Natural killer cell (primary cell): ENCODE measurements around the gene TRAF3IP3. TPM values are rescaled to one million over a fixed set of nuclear protein-coding genes. Genes with fewer than 3 reads are reported as not detected.
A peak's percentile ranks its signal among the peaks of the same experiment; 100 is the strongest.

Source experiments
- ATAC-seq, 3 donors: fragments of 150-1000 bp in 2 of 3; fragments of 200-7000 bp in 1 of 3; cut with Tn5 transposase; 1 replicate in 1 of 3; 2 replicates in 2 of 3; pipeline ENCODE4 v1.10.0; 2021; ENCODE audit warnings: mild to moderate bottlenecking in 2 of 3, moderate library complexity in 2 of 3
- DNase-seq, 2 donors: peaks; one replicate each; pipeline versions ENCODE4 v3.0.0 to v3.0.0-alpha.2; 2013 to 2021; ENCODE audit warnings: mixed read lengths in 1 of 2
- H3K27ac ChIP-seq: one replicate; pipeline ENCODE4 v1.5.1; 2013; ENCODE audit warnings: mild to moderate bottlenecking, low read length
- H3K27me3 ChIP-seq: one replicate; pipeline ENCODE4 v1.6.1; 2013; ENCODE audit warnings: low read length; ENCODE audit not compliant: control insufficient read depth, insufficient read depth
- H3K36me3 ChIP-seq: one replicate; pipeline ENCODE4 v1.6.1; 2013; ENCODE audit warnings: low read length; ENCODE audit not compliant: control insufficient read depth, insufficient read depth
- H3K4me1 ChIP-seq: one replicate; pipeline ENCODE4 v1.6.1; 2013; ENCODE audit warnings: low read length; ENCODE audit not compliant: control insufficient read depth, insufficient read depth
- H3K4me3 ChIP-seq: one replicate; pipeline ENCODE4 v1.5.1; 2013; ENCODE audit warnings: low read length
- H3K9me3 ChIP-seq: one replicate; pipeline ENCODE4 v1.6.1; 2013; ENCODE audit warnings: low read length; ENCODE audit not compliant: control insufficient read depth, insufficient read depth
- H3K27ac Mint-ChIP-seq, 2 donors: one replicate each; pipeline ENCODE4 v1.8.0; 2022; ENCODE audit warnings: mild to moderate bottlenecking in 2 of 2, mixed read lengths in 2 of 2, moderate library complexity in 1 of 2
- H3K27me3 Mint-ChIP-seq, 2 donors: one replicate each; pipeline ENCODE4 v1.8.0; 2022; ENCODE audit warnings: low read depth in 2 of 2, mixed read lengths in 2 of 2
- H3K36me3 Mint-ChIP-seq: one replicate; pipeline ENCODE4 v1.8.0; 2022; ENCODE audit warnings: mixed read lengths
- H3K4me1 Mint-ChIP-seq, 2 donors: one replicate each; pipeline ENCODE4 v1.8.0; 2022; ENCODE audit warnings: mixed read lengths in 2 of 2
- H3K4me3 Mint-ChIP-seq: one replicate; pipeline ENCODE4 v1.8.0; 2022; ENCODE audit warnings: mild to moderate bottlenecking, moderate library complexity, mixed read lengths
- H3K9me3 Mint-ChIP-seq, 2 donors: one replicate each; pipeline ENCODE4 v1.8.0; 2022; ENCODE audit warnings: mixed read lengths in 2 of 2
- CTCF ChIP-seq: fragments of 200-600 bp; IDR thresholded peaks from one replicate; pipeline ENCODE4 v1.8.0; 2022; ENCODE audit warnings: antibody characterized with exemption
- WGBS: methylation state at CpG from one replicate; pipeline ENCODE4 v1.1.7; 2013; ENCODE audit warnings: missing lambda C conversion rate; ENCODE audit not compliant: insufficient coverage; 5-methylcytosine and 5-hydroxymethylcytosine counted together
- intact Hi-C: fragments of 100-400 bp; cut with micrococcal nuclease; formaldehyde crosslinking; loops from one replicate; pipeline ENCODE4 v1.14.2; 2022
- total RNA-seq, 4 donors: library from RNA; stranded (reverse); fragments of 120-200 nt in 1 of 4; gene quantifications; one replicate each; pipeline versions ENCODE4 v1.2.3 to v1.2.4, GENCODE V29; 2013 to 2022

TRAF3IP3 gene
- total RNA-seq, 3 donors from 2014 or later (not counting 1 experiment from before 2014, with no cell fraction given), result 273 to 354 (median 287) TPM

DNA sequence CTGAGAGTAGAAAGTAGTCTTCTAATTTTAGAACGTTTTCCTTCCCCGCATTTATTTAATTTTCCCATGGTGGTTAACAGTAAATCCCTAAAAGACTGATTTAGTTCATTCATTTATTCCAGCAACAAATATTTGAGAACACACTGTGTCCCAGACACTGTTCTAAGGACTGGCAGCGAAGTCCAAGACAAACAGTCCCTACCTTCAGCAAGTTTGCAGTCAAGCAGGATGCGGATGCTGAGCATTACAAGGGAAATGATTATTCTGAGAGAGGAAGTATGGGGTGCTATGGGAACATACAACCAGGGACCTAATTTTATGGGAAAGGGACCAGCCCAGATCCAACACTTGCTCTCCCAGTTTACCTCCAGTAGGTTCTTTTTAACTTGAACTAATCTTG lies 29.7 kb downstream of the TRAF3IP3 start:
- Mint-ChIP-seq H3K27me3 (peaks cover 0 to 3% of the 10 kb centered on the region in 2 donors), H3K9me3 (no peaks in the 10 kb centered on the region), H3K4me3 (peak overlapping the region; percentile 37), H3K36me3 (peaks cover 28% of the 10 kb centered on the region), H3K4me1 (peaks cover 27% of the 10 kb centered on the region in 2 donors), H3K27ac (peak overlapping the region; percentile 95 to 98)
- no peak for DNase-seq
- 95% methylated on average over 4 of the region's 4 CpGs for WGBS
- no peaks in the 10 kb centered on the region for H3K27me3 ChIP-seq
- no peaks in the 10 kb centered on the region for H3K9me3 ChIP-seq
- peaks cover 19% of the 10 kb centered on the region for H3K4me1 ChIP-seq
- peaks cover 23% of the 10 kb centered on the region for H3K36me3 ChIP-seq
- no peak overlapping the region for H3K27ac ChIP-seq
- intact Hi-C loops, result no loop called here
- ATAC-seq, result no peak
- no peak overlapping the region for H3K4me3 ChIP-seq
- TF ChIP-seq CTCF, result no peak

- no peak overlapping the region for H3K4me3 ChIP-seq
- no peaks in the 10 kb centered on the region for H3K27me3 ChIP-seq
- H3K36me3 Mint-ChIP-seq, result peaks cover 33% of the 10 kb centered on the region
- H3K4me1 Mint-ChIP-seq, result peaks cover 27% of the 10 kb centered on the region in 2 donors
- peak overlapping the region in 1 of 2 donors; percentile 98 for H3K27ac Mint-ChIP-seq
- no peak for DNase-seq
- no peaks in the 10 kb centered on the region for H3K9me3 ChIP-seq
- peaks cover 19% of the 10 kb centered on the region for H3K4me1 ChIP-seq
- intact Hi-C loops, result no loop called here
- TF ChIP-seq CTCF, result no peak
- peaks cover 0 to 3% of the 10 kb centered on the region in 2 donors for H3K27me3 Mint-ChIP-seq
- no peak overlapping the region for H3K4me3 Mint-ChIP-seq
- WGBS, result 69% methylated on average over 4 of the region's 4 CpGs
- ATAC-seq, result no peak
- peaks cover 19% of the 10 kb centered on the region for H3K36me3 ChIP-seq
- no peaks in the 10 kb centered on the region for H3K9me3 Mint-ChIP-seq
- no peak overlapping the region for H3K27ac ChIP-seq
These were observed 30.3 kb downstream of the TRAF3IP3 start for GRCh38 chr1:209786146-209786545.

DNA sequence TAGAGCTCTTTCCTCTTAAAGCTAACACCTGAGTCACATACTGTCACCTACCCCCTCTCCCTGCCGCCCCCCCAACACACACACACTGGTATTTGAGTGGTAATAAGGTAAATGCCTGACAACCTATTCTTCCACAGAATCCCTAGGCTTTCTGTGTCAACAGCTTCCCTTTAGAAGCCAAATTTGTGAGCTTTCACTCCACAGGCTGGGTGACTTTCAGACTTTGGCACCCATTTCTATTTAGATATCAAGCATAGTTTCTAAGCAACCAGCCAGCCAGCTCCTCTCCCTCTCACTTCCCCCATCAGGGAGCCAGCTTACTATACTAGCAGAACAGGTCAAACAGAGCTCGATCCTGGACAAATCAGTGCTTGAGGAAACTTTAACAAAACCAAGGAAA lies 31.7 kb downstream of the TRAF3IP3 start:
- peaks cover 0 to 8% of the 10 kb centered on the region in 2 donors for H3K27me3 Mint-ChIP-seq
- WGBS, result 68% methylated on average over 1 of the region's 2 CpGs
- H3K9me3 Mint-ChIP-seq, result no peaks in the 10 kb centered on the region
- Histone ChIP-seq H3K4me3 (no peak overlapping the region), H3K4me1 (peaks cover 19% of the 10 kb centered on the region), H3K27ac (no peak overlapping the region), H3K36me3 (peaks cover 5% of the 10 kb centered on the region), H3K27me3 (no peaks in the 10 kb centered on the region), H3K9me3 (no peaks in the 10 kb centered on the region)
- TF ChIP-seq CTCF, result no peak
- DNase-seq, result no peak
- peaks cover 23% of the 10 kb centered on the region in 2 donors for H3K4me1 Mint-ChIP-seq
- peaks cover 37% of the 10 kb centered on the region for H3K36me3 Mint-ChIP-seq
- no peak overlapping the region for H3K4me3 Mint-ChIP-seq
- intact Hi-C loops, result no loop called here
- no peak for ATAC-seq
- H3K27ac Mint-ChIP-seq, result no peak overlapping the region

- Mint-ChIP-seq H3K36me3 (peaks cover 41% of the 10 kb centered on the region), H3K27me3 (peaks cover 0 to 14% of the 10 kb centered on the region in 2 donors), H3K27ac (no peak overlapping the region), H3K4me1 (peaks cover 10 to 11% of the 10 kb centered on the region in 2 donors), H3K9me3 (no peaks in the 10 kb centered on the region), H3K4me3 (no peak overlapping the region)
- H3K27me3 ChIP-seq, result no peaks in the 10 kb centered on the region
- peaks cover 6% of the 10 kb centered on the region for H3K4me1 ChIP-seq
- TF ChIP-seq CTCF, result no peak
- H3K36me3 ChIP-seq, result no peaks in the 10 kb centered on the region
- no peak overlapping the region for H3K27ac ChIP-seq
- no peaks in the 10 kb centered on the region for H3K9me3 ChIP-seq
- ATAC-seq (no peak), DNase-seq (no peak)
- intact Hi-C loops, result no loop called here
- no peak overlapping the region for H3K4me3 ChIP-seq
- 91% methylated on average over 1 of the region's 1 CpG for WGBS
These were observed 33.4 kb downstream of the TRAF3IP3 start for GRCh38 chr1:209789245-209789644.
